HG03520 (cell line): ENCODE results near the gene GPR37.

Experiments
- ATAC-seq: cut with Tn5 transposase; IDR thresholded peaks from one replicate; pipeline ENCODE4 v1.9.1; 2021; ENCODE audit warnings: mild to moderate bottlenecking, moderate library complexity; ENCODE audit not compliant: unreplicated experiment

GPR37 gene

GRCh38 chr7:124781418-124781817 is 15.8 kb upstream of the GPR37 start:
- no peak for ATAC-seq

- no peak for ATAC-seq
Measured at GRCh38 chr7:124780608-124781007, 15.0 kb upstream of the GPR37 start.

- no peak for ATAC-seq
Measured at GRCh38 chr7:124780056-124780455, 14.5 kb upstream of the GPR37 start.

- no peak for ATAC-seq
Measured at GRCh38 chr7:124779620-124780019, 14.0 kb upstream of the GPR37 start.

- no peak for ATAC-seq
Measured at GRCh38 chr7:124779194-124779593, 13.6 kb upstream of the GPR37 start.

GRCh38 chr7:124777268-124777667 is 11.7 kb upstream of the GPR37 start:
- no peak for ATAC-seq

- no peak for ATAC-seq
Measured at GRCh38 chr7:124776153-124776552, 10.6 kb upstream of the GPR37 start.

GRCh38 chr7:124775422-124775821 is 9.8 kb upstream of the GPR37 start:
- no peak for ATAC-seq

GRCh38 chr7:124773938-124774337 is 8.3 kb upstream of the GPR37 start:
- no peak for ATAC-seq

- no peak for ATAC-seq
Measured at GRCh38 chr7:124773339-124773738, 7.7 kb upstream of the GPR37 start.

- no peak for ATAC-seq
Measured at GRCh38 chr7:124769136-124769535, 3.5 kb upstream of the GPR37 start.

GRCh38 chr7:124768525-124768924 is 2.9 kb upstream of the GPR37 start:
- no peak for ATAC-seq

GRCh38 chr7:124764847-124765400 is 668 bp downstream of the GPR37 start:
- no peak for ATAC-seq

- no peak for ATAC-seq
Measured at GRCh38 chr7:124764051-124764846, 1.3 kb downstream of the GPR37 start.

GRCh38 chr7:124762611-124763143 is 2.9 kb downstream of the GPR37 start:
- no peak for ATAC-seq

- no peak for ATAC-seq
Measured at GRCh38 chr7:124761164-124761715, 4.4 kb downstream of the GPR37 start.

GRCh38 chr7:124758327-124758726 is 7.3 kb downstream of the GPR37 start:
- no peak for ATAC-seq

- no peak for ATAC-seq
Measured at GRCh38 chr7:124754576-124755268, 10.9 kb downstream of the GPR37 start.

- no peak for ATAC-seq
Measured at GRCh38 chr7:124752310-124752709, 13.3 kb downstream of the GPR37 start.

- no peak for ATAC-seq
Measured at GRCh38 chr7:124751027-124751426, 14.6 kb downstream of the GPR37 start.

- ATAC-seq: no peak
Measured at GRCh38 chr7:124747072-124747471, 18.5 kb downstream of the GPR37 start.

- no peak for ATAC-seq
Measured at GRCh38 chr7:124738639-124739038, 27.0 kb downstream of the GPR37 start.
